Colonic mucosa (tissue), 4 donors: ENCODE data around the gene CKAP5. TPM values are rescaled to one million over a fixed set of nuclear protein-coding genes. Genes with fewer than 3 reads are reported as not detected.
"Not testable (repeated sequence)": the region's sequence is repeated elsewhere in the genome, so short reads cannot be mapped to it uniquely, and the experiment has no call there.

Experiments
- DNase-seq: peaks from one replicate; pipeline ENCODE4 v3.0.0-alpha.2; 2020
- H3K27ac ChIP-seq: fragments of 200-600 bp; one replicate; pipeline ENCODE4 v1.8.0; 2021
- H3K27me3 ChIP-seq: fragments of 200-600 bp; one replicate; pipeline ENCODE4 v1.8.0; 2021
- H3K36me3 ChIP-seq: fragments of 200-600 bp; one replicate; pipeline ENCODE4 v1.8.0; 2021
- H3K4me1 ChIP-seq: fragments of 200-600 bp; one replicate; pipeline ENCODE4 v1.8.0; 2021; ENCODE audit warnings: mild to moderate bottlenecking
- H3K4me3 ChIP-seq: fragments of 200-600 bp; one replicate; pipeline ENCODE4 v1.8.0; 2021
- H3K9ac ChIP-seq, 2 donors: one replicate each; pipeline ENCODE4 v1.7.0; 2013; ENCODE audit warnings: control low read depth in 2 of 2, low read depth in 2 of 2, low read length in 2 of 2
- H3K9me3 ChIP-seq: fragments of 200-600 bp; one replicate; pipeline ENCODE4 v1.8.0; 2021
- intact Hi-C: fragments of 100-400 bp; cut with DNase I; formaldehyde crosslinking; loops from one replicate; pipeline ENCODE4 v1.14.1; 2022
- total RNA-seq, 2 donors: library from RNA; stranded (reverse); fragmentation: NEBNext Ultra II Directional in 1 of 2; extraction: Animal tissue kit (Norgen Biotek cat#: 25700) in 1 of 2; gene quantifications; one replicate each; pipeline ENCODE4 v1.2.1, GENCODE V29; 2021
- TF ChIP-seq, protein P1 (sequence below): fragments of 200-600 bp; IDR thresholded peaks from one replicate; pipeline ENCODE4 v1.8.0; 2022; ENCODE audit warnings: antibody characterized with exemption, mild to moderate bottlenecking
- donor health status: healthy.
- donor health status: DM: no; HTN: no; CAD: no.
- donor health status: DM: no; HTN: no; CAD: no.

Gene CKAP5
- total RNA-seq, 2 donors from 2014 or later = 71.2 to 105 TPM

DNA sequence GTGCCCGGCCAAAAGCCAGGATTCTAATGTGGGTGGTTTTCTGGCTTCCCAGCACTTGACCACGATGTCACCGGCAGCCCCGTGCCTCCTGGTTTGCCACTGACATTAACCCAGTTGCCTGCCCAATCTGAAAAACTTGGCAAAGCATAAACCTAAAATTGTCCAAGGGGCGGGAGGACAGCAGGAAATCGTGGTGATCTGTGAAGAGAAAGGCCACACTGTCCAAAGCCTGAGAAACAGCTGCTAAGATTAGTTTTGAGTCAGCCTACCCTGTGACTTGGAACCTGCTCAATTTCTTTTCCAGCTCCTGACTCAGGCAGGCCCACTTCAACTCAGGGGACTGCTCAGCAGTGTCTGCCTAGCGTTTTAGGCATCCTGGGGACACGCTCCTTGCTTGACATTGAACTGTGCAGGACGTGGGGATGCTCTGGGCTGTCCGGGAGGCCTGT is 135.2 kb downstream of the CKAP5 start:
- Histone ChIP-seq H3K27me3 (no peaks in the 10 kb centered on the region), H3K4me1 (no peaks in the 10 kb centered on the region), H3K9ac (no peak overlapping the region), H3K4me3 (no peak overlapping the region), H3K36me3 (peaks cover 7% of the 10 kb centered on the region), H3K9me3 (no peaks in the 10 kb centered on the region), H3K27ac (peak overlapping the region; percentile 10)
- intact Hi-C loops = no loop called here
- TF ChIP-seq, protein P1, sequence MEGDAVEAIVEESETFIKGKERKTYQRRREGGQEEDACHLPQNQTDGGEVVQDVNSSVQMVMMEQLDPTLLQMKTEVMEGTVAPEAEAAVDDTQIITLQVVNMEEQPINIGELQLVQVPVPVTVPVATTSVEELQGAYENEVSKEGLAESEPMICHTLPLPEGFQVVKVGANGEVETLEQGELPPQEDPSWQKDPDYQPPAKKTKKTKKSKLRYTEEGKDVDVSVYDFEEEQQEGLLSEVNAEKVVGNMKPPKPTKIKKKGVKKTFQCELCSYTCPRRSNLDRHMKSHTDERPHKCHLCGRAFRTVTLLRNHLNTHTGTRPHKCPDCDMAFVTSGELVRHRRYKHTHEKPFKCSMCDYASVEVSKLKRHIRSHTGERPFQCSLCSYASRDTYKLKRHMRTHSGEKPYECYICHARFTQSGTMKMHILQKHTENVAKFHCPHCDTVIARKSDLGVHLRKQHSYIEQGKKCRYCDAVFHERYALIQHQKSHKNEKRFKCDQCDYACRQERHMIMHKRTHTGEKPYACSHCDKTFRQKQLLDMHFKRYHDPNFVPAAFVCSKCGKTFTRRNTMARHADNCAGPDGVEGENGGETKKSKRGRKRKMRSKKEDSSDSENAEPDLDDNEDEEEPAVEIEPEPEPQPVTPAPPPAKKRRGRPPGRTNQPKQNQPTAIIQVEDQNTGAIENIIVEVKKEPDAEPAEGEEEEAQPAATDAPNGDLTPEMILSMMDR = no peak
- peak; percentile 40 for DNase-seq

DNA sequence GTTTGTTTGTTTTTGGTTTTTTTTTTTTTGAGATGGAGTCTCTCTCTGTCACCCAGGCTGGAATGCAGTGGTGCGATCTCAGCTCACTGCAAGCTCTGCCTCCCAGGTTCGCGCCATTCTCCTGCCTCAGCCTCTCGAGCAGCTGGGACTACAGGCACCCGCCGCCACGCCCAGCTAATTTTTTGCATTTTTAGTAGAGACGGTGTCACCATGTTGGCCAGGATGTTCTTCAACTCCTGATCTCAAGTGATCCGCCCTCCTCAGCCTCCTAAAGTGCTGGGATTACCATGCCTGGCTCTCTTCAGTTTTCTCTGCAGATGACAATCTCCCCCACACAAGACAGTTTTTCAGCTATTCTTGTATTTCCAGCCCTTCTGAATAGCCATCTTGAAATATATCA is 136.7 kb downstream of the CKAP5 start:
- H3K27ac ChIP-seq, H3K9me3 ChIP-seq, DNase-seq, H3K4me1 ChIP-seq, H3K27me3 ChIP-seq, intact Hi-C loops, H3K9ac ChIP-seq, H3K4me3 ChIP-seq: not testable (repeated sequence)
- peaks cover 22% of the 10 kb centered on the region for H3K36me3 ChIP-seq

DNA sequence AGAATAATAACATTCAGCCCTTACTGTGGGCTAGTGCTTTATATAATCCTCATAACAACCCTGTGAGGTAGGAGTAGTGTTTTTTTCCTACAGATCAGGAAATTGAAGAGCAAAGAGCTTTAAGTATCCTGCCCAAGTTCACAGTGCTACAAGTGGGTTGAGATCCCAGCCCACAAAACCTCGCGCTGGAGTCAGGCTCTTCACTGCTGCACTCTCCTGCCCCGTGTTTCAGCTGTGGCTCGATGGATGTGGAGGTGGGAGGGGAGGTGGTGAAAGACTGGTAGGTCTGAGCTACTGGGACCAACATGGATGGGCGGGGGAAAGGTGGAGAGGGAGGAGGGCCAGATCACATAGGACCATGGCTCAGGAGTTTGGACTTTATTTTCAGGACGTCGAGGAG is 139.2 kb downstream of the CKAP5 start:
- Histone ChIP-seq H3K27ac (no peak overlapping the region), H3K4me1 (peaks cover 2% of the 10 kb centered on the region), H3K27me3 (no peaks in the 10 kb centered on the region), H3K36me3 (peaks cover 33% of the 10 kb centered on the region), H3K9me3 (no peaks in the 10 kb centered on the region), H3K9ac (no peak overlapping the region), H3K4me3 (no peak overlapping the region)
- DNase-seq = no peak
- intact Hi-C loops = no loop called here
- TF ChIP-seq, protein P1 = no peak

DNA sequence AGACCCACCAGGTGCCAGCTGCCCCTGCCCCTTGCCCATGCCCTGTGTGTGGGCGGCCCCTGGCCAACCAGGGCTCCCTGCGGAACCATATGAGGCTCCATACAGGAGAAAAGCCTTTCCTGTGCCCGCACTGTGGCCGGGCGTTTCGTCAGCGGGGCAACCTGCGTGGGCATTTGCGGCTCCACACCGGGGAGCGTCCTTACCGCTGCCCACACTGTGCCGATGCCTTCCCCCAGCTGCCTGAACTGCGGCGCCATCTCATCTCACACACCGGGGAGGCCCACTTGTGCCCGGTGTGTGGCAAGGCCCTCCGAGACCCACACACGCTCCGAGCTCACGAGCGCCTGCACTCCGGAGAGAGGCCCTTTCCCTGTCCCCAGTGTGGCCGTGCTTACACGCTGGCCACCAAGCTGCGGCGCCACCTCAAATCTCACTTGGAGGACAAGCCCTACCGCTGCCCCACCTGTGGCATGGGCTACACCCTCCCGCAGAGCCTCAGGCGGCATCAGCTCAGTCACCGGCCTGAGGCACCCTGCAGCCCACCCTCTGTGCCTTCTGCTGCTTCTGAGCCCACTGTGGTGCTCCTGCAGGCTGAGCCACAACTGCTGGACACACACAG is 140.9 kb downstream of the CKAP5 start:
- no peak overlapping the region for H3K9ac ChIP-seq
- no peak overlapping the region for H3K27ac ChIP-seq
- TF ChIP-seq, protein P1 = no peak
- H3K27me3 ChIP-seq = no peaks in the 10 kb centered on the region
- no peaks in the 10 kb centered on the region for H3K9me3 ChIP-seq
- intact Hi-C loops = no loop called here
- H3K4me1 ChIP-seq = peaks cover 6% of the 10 kb centered on the region
- peaks cover 33% of the 10 kb centered on the region for H3K36me3 ChIP-seq
- no peak overlapping the region for H3K4me3 ChIP-seq
- no peak for DNase-seq

DNA sequence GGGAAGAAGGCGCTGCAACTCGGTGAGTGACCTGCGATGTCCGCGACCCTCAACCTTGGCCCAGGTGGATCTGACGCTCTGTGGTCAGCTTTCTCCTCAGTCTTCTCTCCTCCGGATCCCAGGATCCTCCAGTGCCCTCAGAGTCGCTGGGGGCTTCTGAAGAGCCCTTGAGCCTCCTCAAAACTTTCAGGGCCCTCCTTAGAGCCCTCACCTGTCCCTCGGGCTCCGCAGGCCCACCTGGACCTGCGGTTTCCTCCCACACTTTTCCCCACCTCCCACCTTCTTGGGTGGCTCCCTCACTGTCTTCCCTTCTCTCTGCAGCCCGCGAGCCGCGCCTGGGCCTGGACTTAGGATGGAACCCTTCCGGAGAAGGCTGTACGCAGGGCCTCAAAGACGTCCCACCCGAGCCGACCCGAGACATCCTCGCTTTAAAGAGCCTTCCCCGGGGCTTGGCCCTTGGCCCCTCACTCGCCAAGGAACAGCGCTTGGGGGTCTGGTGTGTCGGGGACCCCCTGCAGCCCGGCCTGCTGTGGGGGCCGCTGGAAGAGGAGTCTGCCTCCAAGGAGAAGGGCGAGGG is 144.9 kb downstream of the CKAP5 start:
- Histone ChIP-seq H3K9me3 (no peaks in the 10 kb centered on the region), H3K9ac (peak overlapping the region; percentile 83 to 95), H3K4me1 (peaks cover 11% of the 10 kb centered on the region), H3K27ac (peak overlapping the region; percentile 93), H3K27me3 (no peaks in the 10 kb centered on the region), H3K4me3 (peak overlapping the region; percentile 98), H3K36me3 (peaks cover 31% of the 10 kb centered on the region)
- TF ChIP-seq, protein P1 = no peak
- intact Hi-C loops = no loop called here
- peak; percentile 34 for DNase-seq
